Putamen (tissue), 1 donor: ENCODE data around the gene CD80.
"Not testable (repeated sequence)": the region's sequence is repeated elsewhere in the genome, so short reads cannot be mapped to it uniquely, and the experiment has no call there.

Experiments used
- DNase-seq: peaks from one replicate; pipeline ENCODE4 v3.0.0-alpha.2; 2016; ENCODE audit warnings: low spot score

The CD80 gene

GRCh38 chr3:119559441-119559963, at the start of gene CD80:
TSS of gene CD80 (minus strand) at chr3:119559614. CDS start at chr3:119557728, 1,886 bp downstream.
- DNase-seq, result no peak

- DNase-seq, result no peak
Measured at GRCh38 chr3:119608405-119609000, 49.1 kb upstream of the CD80 start.

GRCh38 chr3:119604878-119605277, 45.5 kb upstream of the CD80 start:
- no peak for DNase-seq

GRCh38 chr3:119602676-119603075, 43.3 kb upstream of the CD80 start:
- DNase-seq, result no peak

GRCh38 chr3:119601154-119601553, 41.7 kb upstream of the CD80 start:
- DNase-seq, result no peak

- no peak for DNase-seq
Measured at GRCh38 chr3:119600732-119601131, 41.3 kb upstream of the CD80 start.

GRCh38 chr3:119599558-119600174, 40.3 kb upstream of the CD80 start:
- no peak for DNase-seq

GRCh38 chr3:119598410-119599098, 39.1 kb upstream of the CD80 start:
- no peak for DNase-seq

GRCh38 chr3:119597548-119598288, 38.3 kb upstream of the CD80 start, which contains the start of gene PLA1A:
TSS of gene PLA1A (plus strand) at chr3:119597885. CDS start at chr3:119597914, 29 bp downstream.
- no peak for DNase-seq

GRCh38 chr3:119596398-119596797, 37.0 kb upstream of the CD80 start:
- DNase-seq, result no peak

GRCh38 chr3:119595639-119596334, 36.4 kb upstream of the CD80 start:
- DNase-seq, result no peak

GRCh38 chr3:119594929-119595328, 35.5 kb upstream of the CD80 start:
- DNase-seq, result not testable (repeated sequence)

GRCh38 chr3:119594066-119594465, 34.7 kb upstream of the CD80 start:
- DNase-seq, result no peak

- no peak for DNase-seq
Measured at GRCh38 chr3:119592861-119593260, 33.4 kb upstream of the CD80 start.

- no peak for DNase-seq
Measured at GRCh38 chr3:119590706-119591105, 31.3 kb upstream of the CD80 start.

- no peak for DNase-seq
Measured at GRCh38 chr3:119589102-119589773, 29.8 kb upstream of the CD80 start.

- peak; percentile 32 for DNase-seq
Measured at GRCh38 chr3:119588112-119588511, 28.7 kb upstream of the CD80 start.

GRCh38 chr3:119586733-119587172, 27.3 kb upstream of the CD80 start:
- DNase-seq, result no peak

GRCh38 chr3:119585856-119586570, 26.6 kb upstream of the CD80 start:
- DNase-seq, result no peak

GRCh38 chr3:119585208-119585607, 25.8 kb upstream of the CD80 start:
- DNase-seq, result no peak
